ENCODE data around the gene SHLD2. TPM values are rescaled to one million over a fixed set of nuclear protein-coding genes. Genes with fewer than 3 reads are reported as not detected.

SHLD2 gene
- total RNA-seq, 2 donors from 2014 or later, result 30.0 to 30.5 TPM

DNA sequence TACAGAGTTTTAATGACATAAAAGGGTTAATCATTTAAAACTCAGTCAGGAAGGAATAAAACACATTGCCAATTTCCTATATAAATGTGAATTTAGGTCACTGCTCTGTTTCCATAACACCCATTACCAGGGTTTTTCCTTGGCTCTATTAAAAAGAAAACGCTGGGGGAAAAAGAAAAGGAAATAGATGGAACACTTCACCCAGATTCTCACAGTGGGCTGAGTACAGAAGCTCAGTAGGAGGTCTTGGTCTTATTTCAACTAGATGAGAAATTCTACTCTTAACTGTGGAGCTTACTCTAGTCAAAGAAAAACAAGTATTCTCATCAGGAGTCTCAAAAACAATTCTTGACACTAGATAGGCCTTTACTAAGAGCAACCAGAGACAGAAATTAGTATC is 36.8 kb upstream of the SHLD2 start:
- Histone ChIP-seq H3K9ac (ENCODE audit: extremely low read depth, low read length, poor library complexity, severe bottlenecking) (no peak overlapping the region), H3K4me1 (ENCODE audit: control insufficient read depth, insufficient read depth, low read length) (no peaks in the 10 kb centered on the region), H3K9me3 (ENCODE audit: control insufficient read depth, low read length) (no peaks in the 10 kb centered on the region), H3K36me3 (ENCODE audit: control insufficient read depth, insufficient read depth, low read length) (peaks cover 71% of the 10 kb centered on the region), H3K27ac (ENCODE audit: low read depth, low read length) (no peak overlapping the region), H3K27me3 (ENCODE audit: control insufficient read depth, insufficient read depth, low read length, poor library complexity, severe bottlenecking) (no peaks in the 10 kb centered on the region), H3K4me3 (ENCODE audit: low read length) (no peak overlapping the region)
- no peak overlapping the region for H3K27ac Mint-ChIP-seq
- TF ChIP-seq CTCF (conservative IDR thresholded peaks at IDR 0.05), result no peak
- no peaks in the 10 kb centered on the region for H3K27me3 Mint-ChIP-seq (ENCODE audit: insufficient read depth)
- H3K4me3 Mint-ChIP-seq, result no peak overlapping the region
- H3K36me3 Mint-ChIP-seq (ENCODE audit: low read depth), result peaks cover 64% of the 10 kb centered on the region
- H3K9me3 Mint-ChIP-seq, result no peaks in the 10 kb centered on the region
- no peak for DNase-seq
- WGBS, 2 experiments (ENCODE audit: insufficient coverage in 1 of 2, insufficient read length in 1 of 2), result 86% methylated on average over 1 of the region's 1 CpG; no CpG with 5 or more reads in 1 of the 2 experiments
- no peaks in the 10 kb centered on the region for H3K4me1 Mint-ChIP-seq

- Histone ChIP-seq H3K9ac (ENCODE audit: extremely low read depth, low read length, poor library complexity, severe bottlenecking) (no peak overlapping the region), H3K27ac (ENCODE audit: low read depth, low read length) (no peak overlapping the region), H3K36me3 (ENCODE audit: control insufficient read depth, insufficient read depth, low read length) (peaks cover 68% of the 10 kb centered on the region), H3K27me3 (ENCODE audit: control insufficient read depth, insufficient read depth, low read length, poor library complexity, severe bottlenecking) (no peaks in the 10 kb centered on the region), H3K4me1 (ENCODE audit: control insufficient read depth, insufficient read depth, low read length) (no peaks in the 10 kb centered on the region), H3K9me3 (ENCODE audit: control insufficient read depth, low read length) (no peaks in the 10 kb centered on the region), H3K4me3 (ENCODE audit: low read length) (no peak overlapping the region)
- Mint-ChIP-seq H3K4me1 (no peaks in the 10 kb centered on the region), H3K27ac (no peak overlapping the region), H3K27me3 (ENCODE audit: insufficient read depth) (no peaks in the 10 kb centered on the region), H3K4me3 (no peak overlapping the region), H3K9me3 (no peaks in the 10 kb centered on the region), H3K36me3 (ENCODE audit: low read depth) (peaks cover 73% of the 10 kb centered on the region)
- 95% methylated on average over 1 of the region's 1 CpG; no CpG with 5 or more reads in 1 of the 2 experiments for WGBS, 2 experiments (ENCODE audit: insufficient coverage in 1 of 2, insufficient read length in 1 of 2)
- no peak for DNase-seq
- no peak for TF ChIP-seq CTCF (conservative IDR thresholded peaks at IDR 0.05)
Measured at GRCh38 chr10:87059401-87059800, 35.6 kb upstream of the SHLD2 start.

DNA sequence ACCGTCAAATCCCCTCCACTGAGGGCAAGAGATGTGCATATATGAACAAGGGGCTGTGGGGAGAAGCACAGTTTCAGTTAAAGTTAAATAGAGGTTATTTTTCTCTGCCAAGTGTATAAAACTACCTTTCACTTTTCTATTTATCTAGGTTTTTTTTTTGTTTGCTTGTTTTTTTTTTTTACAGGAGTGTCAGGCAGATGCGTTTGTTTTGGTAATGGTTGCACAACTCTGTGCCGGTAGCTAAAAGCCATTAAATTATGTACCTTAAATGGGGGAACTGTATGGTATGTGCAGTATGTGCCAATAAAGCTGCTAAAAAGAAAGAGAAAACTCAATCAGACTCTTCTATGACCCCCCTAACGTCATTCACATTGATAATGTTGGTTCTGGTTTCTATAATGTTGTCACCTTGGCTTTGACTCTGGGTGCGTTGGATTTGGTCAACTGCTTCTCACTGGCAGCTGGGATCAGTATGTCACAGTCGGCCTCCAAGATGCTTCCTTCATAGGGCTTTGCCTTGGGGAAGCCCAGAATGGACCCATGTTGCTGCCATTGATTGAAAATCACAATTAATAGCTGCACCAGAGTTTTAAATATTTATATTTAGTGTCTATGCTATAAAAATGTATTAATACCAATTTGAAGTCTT is 34.6 kb upstream of the SHLD2 start:
- Histone ChIP-seq H3K9ac (ENCODE audit: extremely low read depth, low read length, poor library complexity, severe bottlenecking) (no peak overlapping the region), H3K4me1 (ENCODE audit: control insufficient read depth, insufficient read depth, low read length) (no peaks in the 10 kb centered on the region), H3K27ac (ENCODE audit: low read depth, low read length) (no peak overlapping the region), H3K27me3 (ENCODE audit: control insufficient read depth, insufficient read depth, low read length, poor library complexity, severe bottlenecking) (no peaks in the 10 kb centered on the region), H3K4me3 (ENCODE audit: low read length) (no peak overlapping the region), H3K9me3 (ENCODE audit: control insufficient read depth, low read length) (no peaks in the 10 kb centered on the region), H3K36me3 (ENCODE audit: control insufficient read depth, insufficient read depth, low read length) (peaks cover 66% of the 10 kb centered on the region)
- 95 to 100% methylated on average over 1 to 6 of the region's 6 CpGs for WGBS, 2 experiments (ENCODE audit: insufficient coverage in 1 of 2, insufficient read length in 1 of 2)
- Mint-ChIP-seq H3K27ac (no peak overlapping the region), H3K36me3 (ENCODE audit: low read depth) (peaks cover 76% of the 10 kb centered on the region), H3K9me3 (no peaks in the 10 kb centered on the region), H3K4me1 (no peaks in the 10 kb centered on the region), H3K27me3 (ENCODE audit: insufficient read depth) (no peaks in the 10 kb centered on the region), H3K4me3 (no peak overlapping the region)
- TF ChIP-seq CTCF (conservative IDR thresholded peaks at IDR 0.05), result no peak
- DNase-seq, result no peak

Measured in endodermal cell (in vitro differentiated cells).